SU-DHL-6 (cell line): ENCODE data around the gene CCR6.

ENCODE experiments used
- CTCF ChIP-seq: fragments of 200-600 bp; sonication (generic); IDR thresholded peaks from one replicate; pipeline ENCODE4 v1.5.1; 2017; ENCODE audit warnings: antibody characterized with exemption, mild to moderate bottlenecking, low read length, moderate library complexity; ENCODE audit not compliant: insufficient read depth, poor library complexity, severe bottlenecking
- EZH2phosphoT487 ChIP-seq: fragments of 200-600 bp; sonication (generic), shearing (Covaris generic); conservative IDR thresholded peaks from 2 replicates; pipeline ENCODE4 v1.6.1; 2018; ENCODE audit warnings: mild to moderate bottlenecking, antibody characterized with exemption, low read length, moderate library complexity, mixed read lengths

- TF ChIP-seq CTCF = no peak
- no peak for TF ChIP-seq EZH2phosphoT487
Measured at GRCh38 chr6:167162591-167162990, 39.7 kb downstream of the CCR6 start.
